HCEC 1CT (cell line): ENCODE measurements around the gene TADA2B.

Source experiments
- DNase-seq: peaks from one replicate; pipeline ENCODE4 v3.0.0-alpha.2; 2017

TADA2B gene, protein sequence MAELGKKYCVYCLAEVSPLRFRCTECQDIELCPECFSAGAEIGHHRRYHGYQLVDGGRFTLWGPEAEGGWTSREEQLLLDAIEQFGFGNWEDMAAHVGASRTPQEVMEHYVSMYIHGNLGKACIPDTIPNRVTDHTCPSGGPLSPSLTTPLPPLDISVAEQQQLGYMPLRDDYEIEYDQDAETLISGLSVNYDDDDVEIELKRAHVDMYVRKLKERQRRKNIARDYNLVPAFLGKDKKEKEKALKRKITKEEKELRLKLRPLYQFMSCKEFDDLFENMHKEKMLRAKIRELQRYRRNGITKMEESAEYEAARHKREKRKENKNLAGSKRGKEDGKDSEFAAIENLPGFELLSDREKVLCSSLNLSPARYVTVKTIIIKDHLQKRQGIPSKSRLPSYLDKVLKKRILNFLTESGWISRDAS

GRCh38 chr4:7043284-7044136 lies at the start of gene TADA2B:
Gene TADA2B (plus strand): TSS chr4:7043372. CDS start chr4:7043580, 208 bp downstream.
- DNase-seq: peak; percentile 33

- no peak for DNase-seq
Measured at GRCh38 chr4:6996481-6996880, 46.7 kb upstream of the TADA2B start.

DNA sequence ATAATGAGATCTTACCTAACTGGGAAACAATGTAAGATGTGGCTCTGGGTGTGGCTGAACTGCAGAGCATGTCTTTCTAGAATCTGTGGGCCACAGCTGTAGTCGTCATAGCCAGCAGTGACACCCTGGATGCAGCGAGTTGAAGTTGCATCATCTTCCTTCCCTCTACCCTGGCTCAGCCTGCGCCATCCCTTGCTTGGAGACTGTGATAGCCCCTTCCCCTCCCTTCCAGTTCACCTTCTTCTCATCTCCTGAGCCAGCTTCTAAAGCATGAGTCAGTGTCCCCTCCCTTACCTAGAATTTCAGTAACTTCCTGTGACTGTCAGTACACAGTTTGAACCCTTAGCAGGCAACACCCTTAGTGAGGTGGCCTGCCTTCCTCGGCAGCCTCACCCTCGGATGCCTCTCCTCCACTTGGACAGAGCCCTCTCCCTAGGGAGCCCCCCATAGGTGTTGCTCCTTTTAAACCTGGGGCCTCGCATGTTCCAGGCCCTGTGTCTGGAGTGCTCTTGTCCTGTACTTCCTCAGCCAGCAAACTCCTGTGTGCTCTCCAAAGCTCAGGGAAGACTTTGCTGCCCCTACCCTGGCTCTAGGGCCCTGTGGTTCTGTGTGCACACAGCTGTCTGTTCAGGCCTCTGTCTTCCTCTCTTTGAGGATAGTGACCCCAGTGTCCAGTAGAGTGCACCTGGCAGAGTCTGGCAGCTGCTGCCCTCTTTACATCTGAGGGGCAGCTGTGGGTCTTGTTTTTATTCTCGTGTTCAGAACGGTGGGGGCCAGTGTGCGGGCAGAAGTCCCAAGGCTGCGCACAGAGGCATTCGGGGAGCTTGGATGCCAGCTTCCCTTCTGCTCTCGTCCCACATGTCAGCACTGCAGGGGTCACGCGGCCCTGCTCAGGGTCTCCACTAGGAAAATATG lies 43.7 kb upstream of the TADA2B start:
- no peak for DNase-seq

GRCh38 chr4:7000421-7001176 lies 42.6 kb upstream of the TADA2B start:
- DNase-seq: no peak

DNA sequence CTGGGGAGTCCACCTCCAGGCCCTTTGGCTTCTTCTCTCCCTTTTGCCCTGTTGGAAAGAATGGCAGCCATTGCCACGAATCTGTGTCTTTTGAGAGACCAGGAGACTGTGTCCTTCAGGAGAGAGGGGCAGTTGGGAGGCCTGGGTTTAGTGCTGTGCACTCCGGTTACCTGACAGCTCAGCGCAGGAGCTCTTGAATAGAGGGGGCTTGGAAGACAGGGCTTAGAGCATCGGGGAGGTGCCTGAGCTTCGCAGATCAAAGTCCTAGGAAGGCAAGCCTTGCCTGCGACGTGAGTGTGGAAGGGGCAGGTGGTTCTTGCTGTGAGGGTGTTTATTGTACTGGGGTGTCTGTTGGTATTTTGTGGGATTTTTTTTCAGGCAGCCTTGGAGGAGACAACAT lies 41.9 kb upstream of the TADA2B start:
- DNase-seq: no peak

DNA sequence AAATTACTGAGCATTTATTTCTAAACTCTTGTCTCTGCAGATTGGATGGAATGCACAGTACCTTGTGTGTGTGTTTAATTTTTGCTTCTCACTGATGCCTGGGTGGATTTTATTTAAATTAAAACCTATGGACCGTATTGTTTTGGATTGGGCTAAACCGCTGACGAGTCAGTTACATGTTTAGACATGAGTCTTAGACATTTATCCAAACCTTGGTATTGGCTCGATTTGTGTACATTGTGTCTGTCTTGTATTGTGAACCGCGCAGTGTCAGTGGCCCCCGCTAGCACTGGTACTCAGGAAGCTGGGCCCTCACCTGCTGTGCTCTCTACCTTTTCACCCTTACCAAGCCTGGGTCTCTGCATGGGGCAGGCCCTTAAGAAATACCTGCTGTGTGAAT lies 40.8 kb upstream of the TADA2B start:
- no peak for DNase-seq

- DNase-seq: no peak
Measured at GRCh38 chr4:7003176-7003878, 39.8 kb upstream of the TADA2B start.

DNA sequence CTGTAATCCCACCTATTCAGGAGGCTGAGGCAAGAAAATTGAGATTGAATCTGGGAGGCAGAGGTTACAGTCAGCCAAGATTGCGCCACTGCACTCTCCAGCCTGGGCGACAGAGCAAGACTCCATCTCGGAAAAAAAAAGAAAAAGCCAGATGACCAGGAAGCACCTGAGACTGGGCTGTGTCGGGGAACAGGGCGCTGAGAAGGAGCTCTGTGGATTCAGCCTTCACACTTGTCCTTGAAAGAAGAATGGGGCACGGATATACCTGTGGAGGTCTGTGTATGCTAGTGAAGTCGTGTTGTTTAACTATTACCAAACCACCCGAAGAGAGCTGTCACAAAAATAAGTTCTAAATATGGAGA lies 39.3 kb upstream of the TADA2B start:
- DNase-seq: no peak

GRCh38 chr4:7004331-7004730 lies 38.8 kb upstream of the TADA2B start:
- no peak for DNase-seq

- DNase-seq: no peak
Measured at GRCh38 chr4:7005571-7005970, 37.6 kb upstream of the TADA2B start.

GRCh38 chr4:7006411-7006810 lies 36.8 kb upstream of the TADA2B start:
- DNase-seq: no peak

- no peak for DNase-seq
Measured at GRCh38 chr4:7007142-7007907, 35.8 kb upstream of the TADA2B start.

GRCh38 chr4:7007944-7008343 lies 35.2 kb upstream of the TADA2B start:
- DNase-seq: peak; percentile 5

DNA sequence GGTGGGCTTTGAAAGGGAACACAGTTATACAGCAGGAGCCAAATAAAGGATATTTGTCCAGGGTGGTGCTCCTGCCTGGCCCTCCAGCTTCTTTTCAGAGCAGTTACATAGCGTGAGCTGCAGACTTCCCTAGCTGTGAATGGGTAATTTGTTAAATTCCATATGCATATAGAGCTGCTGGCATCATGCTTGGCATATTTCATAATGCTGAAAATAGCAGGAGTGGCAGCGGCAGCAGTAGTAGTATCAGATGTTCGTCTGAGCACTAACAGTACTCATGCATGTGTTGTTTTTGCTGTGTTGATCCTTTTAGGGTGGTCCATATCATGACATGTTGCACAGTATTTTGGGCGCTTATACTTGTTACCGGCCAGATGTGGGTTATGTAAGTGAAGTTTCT lies 33.6 kb upstream of the TADA2B start:
- no peak for DNase-seq

- DNase-seq: no peak
Measured at GRCh38 chr4:7013175-7013574, 30.0 kb upstream of the TADA2B start.

DNA sequence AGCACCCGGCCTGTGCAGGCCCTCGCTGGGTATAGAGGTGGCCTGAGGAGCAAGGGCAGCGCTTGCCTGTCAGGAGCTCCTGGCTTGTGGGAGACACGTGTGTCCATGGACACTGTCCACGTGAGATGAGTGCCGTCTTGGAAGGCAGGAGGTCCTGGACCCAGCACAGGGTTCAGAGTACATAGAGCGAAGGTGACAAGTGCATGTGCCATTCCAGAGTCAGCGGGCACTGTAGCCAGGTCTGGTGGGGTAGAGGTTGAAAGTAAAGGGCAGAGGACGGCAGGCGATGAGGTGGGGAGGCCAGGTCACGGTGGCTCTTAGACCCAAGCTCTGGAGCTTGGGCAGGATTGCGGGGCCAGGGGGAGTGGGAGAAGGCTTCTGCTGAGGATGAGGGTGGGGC lies 28.4 kb upstream of the TADA2B start:
- no peak for DNase-seq

DNA sequence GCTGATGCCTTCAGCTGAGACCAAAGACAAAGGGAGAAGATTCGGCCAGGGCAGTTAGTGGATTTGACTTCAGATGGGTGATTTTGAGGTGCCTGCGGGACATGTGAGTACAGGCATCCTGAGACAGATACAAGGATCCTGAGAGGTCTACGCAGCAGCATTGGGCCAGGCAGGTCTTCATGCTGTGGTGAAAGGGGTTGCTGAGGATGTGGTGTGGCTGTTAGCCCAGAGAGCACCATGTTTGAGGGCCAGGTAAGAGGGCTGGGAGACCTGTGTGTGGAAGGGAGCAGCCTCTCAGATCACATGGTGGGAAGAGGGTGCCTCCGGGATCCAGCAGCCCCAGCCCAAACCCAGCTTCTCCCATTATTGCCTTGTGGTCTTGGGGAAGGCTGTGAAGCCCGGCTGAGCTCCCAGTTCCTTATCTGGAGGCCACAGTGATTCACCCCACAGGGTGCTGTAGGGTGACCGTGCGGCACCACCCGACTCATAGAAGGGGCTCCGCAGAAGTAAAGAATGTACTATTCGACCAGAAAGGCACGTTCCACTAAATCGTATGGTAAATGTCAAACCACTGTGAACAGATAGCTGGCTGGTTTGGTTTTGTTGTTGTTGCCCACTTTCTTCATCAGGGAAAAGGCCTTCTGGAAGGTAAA lies 27.7 kb upstream of the TADA2B start:
- no peak for DNase-seq

DNA sequence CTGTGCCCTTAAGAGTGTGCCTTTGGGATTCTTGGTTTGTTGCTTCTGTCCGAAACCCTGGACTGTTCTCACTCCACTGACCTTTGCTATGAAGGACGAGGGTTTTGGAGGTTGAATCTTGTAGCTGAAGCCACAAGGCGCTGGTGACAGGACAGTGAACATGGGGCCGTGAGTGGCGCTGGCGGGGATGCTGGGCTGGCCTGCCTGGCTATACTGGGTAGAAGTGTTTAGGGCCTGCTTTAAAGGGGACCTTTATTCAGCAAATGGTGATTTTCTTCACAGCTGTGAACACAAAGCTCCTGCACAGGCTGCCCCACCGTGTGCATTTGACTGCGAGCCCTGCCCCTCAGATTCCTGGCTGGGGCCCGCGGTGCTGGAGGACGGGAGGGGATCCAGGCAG lies 27.1 kb upstream of the TADA2B start:
- DNase-seq: no peak

DNA sequence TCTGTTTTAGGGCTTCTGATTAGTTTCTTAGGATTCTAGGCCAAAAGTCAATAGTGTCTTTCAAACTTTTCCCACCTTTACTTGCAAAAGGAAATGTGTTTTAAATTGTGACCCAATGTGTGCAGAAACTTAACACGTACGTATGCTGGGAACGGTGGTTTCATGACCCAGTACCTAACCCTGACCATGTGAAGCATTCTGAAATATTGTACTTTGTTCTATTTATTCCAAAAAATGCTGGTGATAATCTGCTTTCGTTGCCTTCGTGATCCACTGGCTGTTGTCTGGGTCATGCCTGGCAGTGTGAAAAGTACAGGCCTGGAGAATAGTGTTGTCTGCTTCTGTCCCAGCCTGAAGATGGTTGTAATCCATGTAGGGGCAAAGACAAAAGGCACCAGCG lies 26.7 kb upstream of the TADA2B start:
- no peak for DNase-seq

- no peak for DNase-seq
Measured at GRCh38 chr4:7017446-7018048, 25.6 kb upstream of the TADA2B start.
